Stimulated activated CD8-positive, alpha-beta memory T cell treated with anti-CD3 and anti-CD28 coated beads, Interleukin-4, amount 100 ng/mL, for 1 hour (primary cell): ENCODE results near the gene CNTN4.
"Not testable (repeated sequence)": the region's sequence is repeated elsewhere in the genome, so short reads cannot be mapped to it uniquely, and the experiment has no call there.

Experiments
- DNase-seq, 2 donors: peaks; one replicate each; pipeline ENCODE4 v3.0.0-alpha.2; 2020; ENCODE audit warnings: low read depth in 2 of 2, low spot score in 1 of 2

CNTN4 gene

DNA sequence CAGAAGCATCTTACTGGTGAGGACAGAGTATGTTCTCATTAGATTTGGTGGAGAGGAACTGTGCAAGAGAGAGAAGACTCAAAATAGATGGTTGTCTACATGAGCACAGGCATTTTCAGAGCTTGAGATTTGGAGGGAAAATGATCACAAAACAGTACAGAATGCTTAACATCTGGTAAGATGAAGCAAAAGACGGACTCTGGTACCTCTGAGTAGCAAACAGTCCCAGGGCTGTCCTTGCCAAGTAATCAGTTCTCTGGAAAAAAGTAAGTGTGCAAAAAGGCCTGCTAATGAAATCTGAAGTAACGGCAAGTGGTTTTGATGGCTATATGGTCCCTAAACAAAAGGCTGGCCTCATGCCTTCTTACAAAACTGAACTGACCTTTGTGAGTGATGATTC, 414.2 kb downstream of the CNTN4 start:
- DNase-seq = no peak

DNA sequence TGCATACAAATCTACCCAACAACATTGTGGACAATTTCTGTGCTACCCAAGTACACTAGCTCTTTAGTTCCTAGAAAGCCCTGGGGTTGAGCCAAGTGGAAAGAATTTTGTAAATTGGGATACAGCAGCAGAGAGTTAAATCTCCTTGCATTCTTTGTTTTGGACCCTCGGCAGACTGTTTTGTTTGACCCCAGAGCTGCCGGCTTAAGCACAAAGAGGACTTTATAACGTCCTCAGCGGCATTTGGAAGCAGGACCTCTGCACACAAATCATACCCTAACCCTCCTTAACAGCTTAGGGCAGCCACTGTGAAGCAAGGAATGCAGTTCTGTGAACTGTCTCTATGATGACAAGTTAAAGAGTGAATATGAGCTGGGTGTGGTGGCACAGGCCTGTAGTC, 415.3 kb downstream of the CNTN4 start:
- no peak for DNase-seq

DNA sequence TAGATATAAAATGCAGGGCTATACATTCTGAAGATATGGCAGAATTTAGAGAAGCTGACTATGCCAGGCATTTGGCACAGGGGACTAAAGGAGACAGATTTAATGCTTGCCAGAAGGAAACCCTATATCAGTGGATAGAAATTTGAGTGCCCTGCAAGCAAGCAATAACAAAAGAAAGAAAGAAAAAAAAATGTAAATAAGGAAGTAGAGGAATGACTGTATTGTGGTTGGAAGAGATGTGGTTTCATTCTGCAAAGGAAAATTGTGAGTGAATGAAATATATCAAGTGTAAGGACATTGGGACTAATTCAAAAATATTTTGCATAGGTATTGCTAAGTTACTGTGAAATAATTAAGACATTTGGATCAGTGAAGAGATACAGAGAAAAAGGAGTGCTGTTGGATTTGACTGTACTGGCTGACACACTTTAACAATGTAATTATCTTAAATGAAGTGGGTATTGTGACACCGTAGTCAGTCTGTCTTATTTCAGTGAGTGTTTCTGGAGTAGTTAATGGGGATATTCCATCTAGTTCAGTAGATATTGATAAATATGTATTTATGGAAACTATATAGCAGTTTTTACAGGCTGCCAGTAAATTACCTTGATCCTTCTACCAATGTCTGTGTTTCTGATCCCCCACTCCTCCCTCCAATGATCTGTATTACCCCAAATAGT, 418.2 kb downstream of the CNTN4 start:
- no peak for DNase-seq

DNA sequence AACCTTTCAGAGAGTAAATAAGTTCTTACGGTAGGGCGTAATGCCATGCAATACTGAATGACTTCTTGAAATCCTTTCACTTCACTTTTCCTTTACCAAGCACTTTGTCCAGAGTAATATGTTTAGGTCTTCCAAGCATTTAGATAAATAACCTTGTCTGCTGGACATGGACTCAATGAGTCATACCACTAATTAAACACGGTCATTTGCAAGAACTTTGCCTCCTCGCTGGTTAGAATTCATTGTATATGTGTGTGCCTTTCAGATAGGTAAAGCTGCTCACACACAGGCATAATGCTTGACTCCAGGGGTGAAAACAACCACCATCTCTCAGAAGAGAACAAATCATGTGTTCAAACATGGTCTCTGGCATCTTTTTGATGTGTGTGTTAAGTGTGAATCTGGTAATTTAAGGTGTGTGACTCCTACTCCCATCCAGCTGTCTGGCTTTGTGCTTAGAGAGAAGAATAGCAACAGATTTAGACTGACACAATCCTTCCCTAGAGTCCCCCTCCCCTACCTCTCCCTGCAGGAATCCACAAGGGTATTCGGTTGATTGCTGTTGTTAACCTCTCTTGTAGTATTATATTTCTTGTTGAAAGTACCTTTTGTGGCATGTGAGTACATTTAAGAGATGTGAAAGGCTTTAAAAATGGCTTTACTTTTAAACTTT, 419.0 kb downstream of the CNTN4 start:
- DNase-seq = no peak

DNA sequence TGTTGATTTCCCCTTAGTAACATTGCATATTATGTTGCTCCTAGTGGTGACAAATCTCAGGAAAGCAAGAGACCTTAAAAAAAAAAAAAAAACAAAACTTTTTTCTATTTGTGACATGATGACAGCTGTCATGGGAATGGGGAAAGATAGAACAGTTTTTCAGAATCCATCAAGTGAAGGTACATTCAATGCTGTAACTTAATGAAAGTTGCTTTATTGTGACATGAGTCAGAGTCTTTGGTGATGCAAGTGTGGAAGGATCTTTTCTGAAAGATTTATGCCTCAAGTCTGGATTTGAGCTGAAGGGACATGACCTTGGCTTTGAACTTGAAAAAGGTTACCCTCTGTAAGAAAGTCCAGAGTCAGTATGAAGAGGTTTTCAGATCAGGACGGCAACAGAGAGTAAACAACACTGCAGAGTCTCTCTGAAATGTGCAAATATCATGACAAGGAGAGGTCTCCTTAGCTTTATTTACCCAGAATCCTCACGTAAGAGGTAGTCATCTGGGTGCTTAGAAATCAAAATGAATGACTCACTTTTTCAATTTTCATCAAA, 424.7 kb downstream of the CNTN4 start:
- no peak for DNase-seq

DNA sequence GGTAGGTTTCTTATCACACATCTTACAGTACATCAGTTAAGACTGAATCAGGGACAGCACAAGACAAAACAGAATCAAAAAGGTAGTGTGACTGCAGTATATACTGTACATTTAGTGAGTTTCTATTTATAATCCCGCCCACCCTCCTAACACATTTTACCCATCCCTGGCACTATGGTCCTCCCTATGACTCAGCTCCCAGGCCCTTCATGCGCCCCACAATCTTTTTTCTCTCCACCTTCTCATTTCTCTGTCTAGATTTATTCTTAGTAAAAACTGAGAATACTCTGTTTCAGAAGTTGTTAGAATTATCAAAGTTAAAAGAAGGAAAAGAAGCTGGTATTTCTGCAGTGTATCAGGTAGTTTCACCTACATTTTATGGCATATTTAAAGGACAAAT, 427.3 kb downstream of the CNTN4 start:
- no peak for DNase-seq

DNA sequence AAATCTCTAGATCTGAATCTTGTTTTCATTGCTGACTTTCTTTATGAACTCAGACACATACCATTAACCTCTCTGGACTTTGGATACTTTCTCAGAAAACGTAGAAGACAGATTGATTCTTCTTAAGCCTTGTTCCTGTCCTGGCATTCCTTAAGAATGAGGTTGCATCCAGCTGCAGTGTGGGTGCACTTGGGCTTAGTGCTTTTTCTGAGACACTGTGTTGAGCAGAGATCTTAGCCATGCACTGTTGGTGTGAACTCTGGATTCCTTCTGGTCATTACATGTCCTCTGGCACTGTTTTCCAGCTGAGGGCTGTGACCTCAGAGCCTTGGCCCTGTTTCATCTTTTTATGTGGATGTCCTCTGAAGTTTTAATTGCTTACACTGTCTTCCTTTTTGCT, 428.3 kb downstream of the CNTN4 start:
- DNase-seq = no peak

DNA sequence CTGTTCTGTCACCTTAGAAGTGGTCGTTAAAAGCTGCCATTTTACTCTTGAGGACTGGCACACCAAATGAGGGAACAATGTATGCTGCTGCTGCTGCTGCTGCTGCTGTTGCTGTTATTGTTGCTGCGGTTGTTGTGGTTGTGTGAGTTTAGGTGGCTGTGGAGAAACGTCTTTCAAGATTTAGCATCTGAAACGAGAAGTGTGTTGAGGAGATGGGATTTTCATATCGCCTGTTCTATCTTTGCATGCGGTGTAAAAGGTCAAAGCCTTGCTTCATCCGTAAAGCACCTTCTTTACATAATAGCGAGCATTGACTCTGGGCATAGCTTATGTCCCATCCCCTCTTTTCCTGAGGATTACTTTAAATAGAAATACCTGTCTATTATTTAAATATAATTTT, 428.7 kb downstream of the CNTN4 start:
- DNase-seq = not testable (repeated sequence)

DNA sequence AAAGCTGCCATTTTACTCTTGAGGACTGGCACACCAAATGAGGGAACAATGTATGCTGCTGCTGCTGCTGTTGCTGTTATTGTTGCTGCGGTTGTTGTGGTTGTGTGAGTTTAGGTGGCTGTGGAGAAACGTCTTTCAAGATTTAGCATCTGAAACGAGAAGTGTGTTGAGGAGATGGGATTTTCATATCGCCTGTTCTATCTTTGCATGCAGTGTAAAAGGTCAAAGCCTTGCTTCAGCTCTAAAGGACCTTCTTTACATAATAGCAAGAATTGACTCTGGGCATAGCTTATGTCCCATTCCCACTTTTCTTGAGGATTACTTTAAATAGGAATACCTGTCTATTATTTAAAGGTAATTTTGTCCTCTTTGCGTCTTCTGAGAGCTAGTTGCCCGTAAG, 436.1 kb downstream of the CNTN4 start:
- not testable (repeated sequence) for DNase-seq

DNA sequence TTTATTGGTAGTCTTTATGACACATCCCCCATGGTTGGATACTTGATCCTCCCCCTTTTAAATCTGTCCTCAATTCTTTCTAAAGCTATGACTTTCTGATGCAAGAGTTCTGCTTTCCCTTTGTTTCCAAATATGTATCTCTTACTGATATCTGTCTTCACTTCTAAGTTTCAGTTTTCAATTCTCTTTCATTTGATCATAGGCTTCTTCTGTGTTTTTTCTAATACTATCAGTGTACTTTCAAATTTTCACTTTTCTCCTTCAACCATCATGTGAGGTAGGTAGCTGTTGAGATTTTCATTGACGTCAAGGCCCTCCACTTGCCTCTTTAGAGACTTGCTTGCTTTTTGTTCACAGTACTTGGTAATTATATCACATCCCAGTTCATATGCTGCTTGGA, 436.5 kb downstream of the CNTN4 start:
- DNase-seq = no peak

DNA sequence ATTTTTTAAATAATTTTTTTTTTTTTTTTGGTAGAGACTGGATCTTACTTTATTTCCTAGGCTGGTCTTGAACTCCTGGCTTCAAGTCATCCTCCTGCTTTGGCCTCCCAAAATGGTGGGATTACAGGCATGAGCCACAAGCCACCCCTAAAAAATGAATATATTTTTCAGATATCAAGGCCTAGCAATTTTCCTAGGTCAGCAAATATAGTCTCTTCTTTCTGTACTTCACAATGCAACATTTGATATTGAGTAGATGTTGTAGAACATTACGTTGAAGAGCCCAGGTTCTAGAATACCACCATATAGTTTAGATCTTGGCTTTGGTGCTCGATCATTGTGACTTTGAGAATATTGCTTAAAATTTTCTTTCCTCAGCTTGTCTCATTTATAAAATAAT, 437.9 kb downstream of the CNTN4 start:
- DNase-seq = no peak

DNA sequence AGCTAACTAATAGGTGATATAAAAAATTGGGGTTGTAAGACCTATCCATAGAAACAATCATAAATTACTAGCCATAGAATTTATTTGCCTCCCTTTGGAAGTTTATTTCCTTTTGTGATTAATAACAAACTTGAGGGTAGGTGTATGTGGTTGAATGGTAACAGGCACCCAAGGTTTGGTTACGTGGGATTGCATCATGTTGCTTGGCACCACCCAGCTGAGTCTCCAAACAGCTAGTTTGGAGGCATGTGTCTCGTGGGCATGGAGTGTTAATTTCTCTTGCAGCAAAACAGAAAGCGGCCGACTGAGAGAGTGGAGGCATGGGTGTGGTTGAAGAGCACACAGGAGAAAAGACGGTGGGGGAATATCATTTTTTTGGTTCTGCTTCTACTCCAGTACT, 441.4 kb downstream of the CNTN4 start:
- DNase-seq = no peak

DNA sequence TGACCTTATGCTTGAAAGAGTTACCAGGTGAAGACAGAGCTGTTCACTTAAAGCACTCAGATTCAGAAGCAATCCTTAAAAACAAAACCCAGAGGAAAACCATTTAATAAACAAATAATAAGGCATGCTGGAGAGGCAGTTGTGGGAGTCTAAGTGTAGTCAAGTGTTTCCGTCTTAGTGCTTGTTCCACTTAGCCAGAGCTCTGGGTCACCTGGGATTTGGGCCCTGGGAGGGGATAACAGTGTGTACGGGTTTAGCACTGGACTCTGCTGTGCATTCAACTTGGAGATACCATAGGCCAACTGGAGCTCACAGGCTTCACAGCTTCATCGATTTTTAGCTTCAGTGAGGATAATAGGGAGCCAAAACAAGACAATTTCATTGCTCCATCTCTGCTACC, 444.6 kb downstream of the CNTN4 start:
- DNase-seq = no peak

DNA sequence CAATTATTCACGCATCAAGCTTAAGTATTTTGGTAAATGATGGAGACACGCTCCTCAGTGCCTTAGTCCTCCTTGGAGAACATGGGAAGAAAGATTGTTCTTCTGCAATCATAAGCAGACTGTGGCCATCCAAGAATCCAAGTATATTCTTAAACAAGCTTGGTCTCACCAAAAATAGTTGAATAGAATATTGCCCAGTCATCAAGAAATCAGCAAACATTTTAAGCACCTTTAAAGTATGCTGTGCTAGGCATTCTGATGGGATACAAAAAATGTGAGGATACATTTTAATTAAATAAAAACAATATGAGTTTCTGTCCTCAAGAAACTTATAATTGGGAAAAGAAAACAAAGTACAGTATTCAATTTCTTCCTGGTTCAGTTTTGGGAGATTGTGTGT, 445.5 kb downstream of the CNTN4 start:
- no peak for DNase-seq

DNA sequence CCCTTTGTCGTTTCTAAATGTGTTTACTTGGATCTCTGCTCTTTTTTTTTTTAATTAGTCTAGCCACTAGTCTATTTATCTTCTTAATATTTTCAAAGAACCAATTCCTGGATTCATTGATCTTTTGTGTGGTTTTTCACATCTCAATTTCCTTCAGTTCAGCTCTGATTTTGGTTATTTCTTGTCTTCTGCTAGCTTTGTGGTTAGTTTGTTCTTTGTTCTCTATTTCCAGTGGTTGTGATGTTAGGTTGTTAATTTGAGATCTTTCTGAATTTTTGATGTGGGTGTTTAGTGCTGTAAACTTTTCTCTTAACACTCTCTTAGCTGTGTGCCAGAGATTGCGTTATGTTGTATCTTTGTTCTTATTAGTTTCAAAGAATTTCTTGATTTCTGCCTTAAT, 446.1 kb downstream of the CNTN4 start:
- DNase-seq = no peak

DNA sequence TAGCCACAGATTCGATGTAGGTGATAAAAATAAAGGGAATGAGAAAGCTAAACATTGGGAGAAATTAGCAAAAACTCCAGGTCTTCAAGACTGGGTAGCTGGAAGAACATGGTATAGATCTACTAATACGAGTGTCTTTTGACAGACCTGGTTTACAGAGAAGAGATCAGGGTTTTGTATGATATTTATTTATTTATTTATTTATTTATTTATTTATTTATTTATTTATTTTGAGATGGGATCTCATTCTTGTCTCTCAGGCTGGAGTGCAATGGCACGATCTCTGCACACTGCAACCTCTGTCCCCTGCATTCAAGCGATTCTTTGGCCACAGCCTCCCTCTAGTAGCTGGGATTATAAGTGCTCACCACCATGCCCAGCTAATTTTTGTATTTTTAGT, 448.4 kb downstream of the CNTN4 start:
- no peak for DNase-seq

DNA sequence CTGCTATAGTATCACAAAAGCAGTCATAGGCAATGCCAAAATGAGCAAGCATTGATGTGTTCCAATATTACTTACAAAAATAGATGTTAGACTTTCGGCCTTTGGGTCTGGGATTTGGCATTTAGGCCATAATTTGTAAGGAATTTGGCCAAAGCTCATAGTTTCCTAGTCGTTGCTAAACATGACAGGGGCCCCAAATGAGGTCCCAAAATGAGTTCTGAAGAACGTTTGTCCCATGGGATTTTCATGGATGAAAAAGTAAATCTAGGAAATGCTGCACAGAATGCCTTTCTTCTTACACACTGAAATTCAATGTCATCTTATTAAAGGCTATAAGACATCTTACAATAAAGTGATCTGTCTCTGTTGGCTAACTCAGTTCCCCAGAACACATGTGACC, 456.0 kb downstream of the CNTN4 start:
- no peak for DNase-seq

DNA sequence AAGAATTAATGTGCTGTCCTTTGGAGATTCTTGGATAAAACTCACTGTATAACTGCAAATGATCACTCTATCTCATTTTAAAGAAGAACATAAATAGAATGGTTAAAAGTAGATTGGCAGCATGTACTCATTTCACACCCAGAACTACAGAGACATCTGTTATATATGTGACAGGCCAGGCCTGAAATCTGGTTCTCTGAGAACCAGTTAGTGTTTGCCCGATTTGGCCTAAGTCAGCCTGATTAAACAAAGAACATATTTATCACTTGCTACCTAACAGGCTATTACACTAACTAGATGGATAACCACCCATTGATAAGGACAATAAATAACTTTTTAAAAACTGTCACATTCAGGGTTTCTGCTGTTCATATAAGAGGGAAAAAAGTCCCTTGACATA, 460.1 kb downstream of the CNTN4 start:
- no peak for DNase-seq

DNA sequence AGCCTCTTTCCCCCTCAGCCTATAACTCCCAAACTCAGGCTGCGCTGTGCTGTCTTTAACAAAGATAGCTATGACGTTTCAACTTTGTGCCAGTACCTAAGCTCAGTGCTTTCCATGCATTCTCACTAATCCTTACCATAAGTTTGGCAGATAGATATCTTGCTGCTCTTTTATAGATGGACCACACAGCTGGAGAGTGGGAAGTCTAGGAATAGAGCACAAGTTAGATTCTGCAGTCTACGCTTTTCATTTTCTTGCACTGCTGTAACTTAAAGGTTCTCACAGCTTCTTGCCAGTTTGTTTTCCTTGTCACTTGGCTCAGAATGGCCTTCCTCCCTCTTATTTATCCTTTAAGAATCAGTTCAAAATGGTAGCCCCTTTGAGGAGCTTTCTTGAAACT, 468.8 kb downstream of the CNTN4 start:
- DNase-seq = no peak

DNA sequence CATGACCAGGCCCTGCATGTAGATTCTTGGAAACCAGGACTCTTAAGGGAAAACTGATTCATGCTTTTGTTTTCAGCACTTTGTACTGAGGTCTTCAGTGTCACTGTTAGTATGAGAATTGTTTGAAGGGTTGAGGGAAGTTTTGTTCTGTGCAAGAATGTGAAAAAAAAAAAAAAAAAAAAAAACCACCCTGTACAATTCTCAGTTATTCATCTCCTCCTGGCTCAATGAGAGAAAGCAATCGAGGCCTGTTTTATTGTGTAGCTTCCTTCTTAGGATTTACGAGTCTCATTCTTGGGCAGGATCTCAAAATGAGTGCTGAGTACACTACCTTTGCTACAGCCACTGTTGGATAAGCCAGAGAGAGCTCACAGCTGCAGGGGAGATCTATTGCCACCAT, 469.5 kb downstream of the CNTN4 start:
- no peak for DNase-seq

DNA sequence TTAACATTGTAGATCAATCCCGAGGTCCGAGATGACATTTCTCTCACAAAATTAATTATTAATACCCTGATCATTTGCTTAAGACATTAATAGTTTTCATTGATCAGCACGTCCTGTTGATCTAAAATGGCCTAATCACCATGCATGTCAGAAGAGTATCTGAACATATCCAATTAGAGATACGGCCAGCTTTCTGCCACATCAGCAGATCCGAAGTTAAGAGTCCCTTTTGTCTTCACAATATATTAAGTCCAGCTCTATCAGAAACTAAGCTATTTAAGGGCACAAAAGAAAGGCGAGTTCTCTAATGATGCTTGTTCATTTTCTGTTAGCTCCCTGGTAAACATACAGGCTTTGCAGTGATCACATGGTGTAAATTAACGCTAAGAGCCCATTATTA, 470.3 kb downstream of the CNTN4 start:
- no peak for DNase-seq

DNA sequence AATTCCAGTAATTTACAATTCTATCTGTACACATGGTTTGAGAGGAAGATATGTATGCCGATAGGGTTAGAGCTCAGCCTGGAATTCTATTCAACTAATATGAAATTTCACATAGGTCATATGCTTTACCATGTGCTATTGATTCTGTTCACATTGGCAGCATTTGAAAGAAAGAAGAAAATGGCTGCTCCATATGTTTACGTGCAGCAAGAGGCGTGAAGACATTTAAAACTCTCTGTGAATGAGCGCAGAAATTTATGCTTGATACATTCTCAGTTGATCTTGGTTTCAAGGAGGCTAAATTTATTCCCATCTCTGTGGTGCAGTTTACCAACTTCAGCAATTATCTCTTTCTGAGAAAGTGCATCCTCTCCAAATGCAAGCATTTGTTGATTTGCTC, 478.9 kb downstream of the CNTN4 start:
- no peak for DNase-seq

DNA sequence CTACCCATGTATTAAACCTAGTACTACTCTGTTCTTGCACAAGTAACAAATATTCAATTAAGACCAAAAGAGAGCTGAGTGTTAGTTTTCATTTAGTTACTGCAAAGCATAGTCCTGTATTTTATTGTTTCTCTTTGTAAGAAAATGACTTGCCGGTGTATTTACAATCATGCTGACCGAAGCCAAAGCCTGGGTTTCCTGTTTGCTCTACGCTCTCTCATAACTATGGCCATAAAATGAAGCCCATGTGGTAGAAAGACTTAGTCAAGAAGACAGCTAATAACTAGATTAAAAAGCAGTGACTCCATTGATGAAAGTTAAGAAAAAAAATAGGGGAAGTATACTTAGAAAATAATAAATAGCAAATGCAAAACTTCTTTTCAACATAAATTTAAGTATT, 479.9 kb downstream of the CNTN4 start:
- no peak for DNase-seq
